Activated T-helper 2 cell treated with anti-CD3 and anti-CD28 coated beads, Interferon-gamma antibody, Interleukin-2, Interleukin-4, amounts not matched to agents 10 μg/mL and 5 μg/mL and 100 μg/mL, durations not matched to agents 14 hours and 24 hours and 36 hours (primary cell): ENCODE measurements around the gene RND3. TPM values are rescaled to one million over a fixed set of nuclear protein-coding genes. Genes with fewer than 3 reads are reported as not detected.

ENCODE experiments used
- DNase-seq: peaks from one replicate; pipeline ENCODE4 v3.0.0; 2021; ENCODE audit warnings: low spot score
- H3K27ac Mint-ChIP-seq: one replicate; pipeline ENCODE4 v1.8.0; 2021; ENCODE audit warnings: mixed read lengths
- H3K27me3 Mint-ChIP-seq: one replicate; pipeline ENCODE4 v1.8.0; 2021; ENCODE audit warnings: low read depth, mixed read lengths
- H3K36me3 Mint-ChIP-seq: one replicate; pipeline ENCODE4 v1.8.0; 2021; ENCODE audit warnings: low read depth, mixed read lengths
- H3K4me1 Mint-ChIP-seq: one replicate; pipeline ENCODE4 v1.8.0; 2021; ENCODE audit warnings: low read depth, mixed read lengths
- H3K4me3 Mint-ChIP-seq: one replicate; pipeline ENCODE4 v1.8.0; 2021; ENCODE audit warnings: low read depth, mild to moderate bottlenecking, moderate library complexity, mixed read lengths
- H3K9me3 Mint-ChIP-seq: one replicate; pipeline ENCODE4 v1.8.0; 2021; ENCODE audit warnings: mixed read lengths
- intact Hi-C: fragments of 100-400 bp; cut with micrococcal nuclease; formaldehyde crosslinking; loops from one replicate; pipeline ENCODE4 v1.15.1; 2023
- total RNA-seq: library from RNA; stranded (reverse); gene quantifications from 2 replicates; pipeline ENCODE4 v1.2.3, GENCODE V29; 2022

The RND3 gene
- total RNA-seq, 1 donor from 2014 or later = not detected

DNA sequence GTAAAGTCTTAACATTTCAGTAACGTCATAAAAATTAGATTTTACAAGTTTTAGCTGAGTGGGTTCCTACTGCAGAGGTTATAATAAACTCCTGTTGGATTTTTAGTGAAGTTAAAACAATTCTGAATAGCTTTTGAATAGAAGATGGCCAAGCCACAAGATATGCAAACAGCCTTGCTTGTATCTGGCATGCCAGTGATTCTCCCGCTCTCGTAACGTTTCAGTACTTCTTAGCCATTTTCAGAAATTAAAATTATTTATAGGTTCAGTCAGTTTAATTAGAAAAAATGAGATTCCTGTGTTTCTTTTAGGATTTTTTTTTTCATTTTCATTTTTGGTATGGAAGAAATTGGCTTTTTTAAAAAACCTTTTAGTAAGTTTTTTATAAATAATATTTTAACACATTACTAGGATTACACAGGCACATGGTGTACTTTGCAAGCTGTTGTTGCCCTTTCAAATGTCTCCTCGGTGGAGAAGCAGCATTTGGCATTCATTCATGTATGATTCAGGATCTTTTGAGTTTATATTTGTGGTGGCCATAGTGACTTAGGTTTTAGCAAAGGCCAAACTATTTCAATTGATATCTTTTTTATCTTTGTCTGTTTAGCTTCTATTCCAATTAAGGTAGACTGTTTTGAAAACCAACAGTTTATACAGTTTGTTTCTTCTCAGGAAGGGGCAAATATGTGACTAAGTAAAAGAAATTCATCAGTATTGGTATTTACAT lies 30.6 kb upstream of the RND3 start:
- intact Hi-C loops = no loop called here
- Mint-ChIP-seq H3K36me3 (no peaks in the 10 kb centered on the region), H3K4me1 (no peaks in the 10 kb centered on the region), H3K27me3 (no peaks in the 10 kb centered on the region), H3K4me3 (no peak overlapping the region), H3K27ac (no peak overlapping the region), H3K9me3 (no peaks in the 10 kb centered on the region)
- DNase-seq = no peak

GRCh38 chr2:150513647-150514046 lies 26.2 kb upstream of the RND3 start:
- intact Hi-C loops = no loop called here
- Mint-ChIP-seq H3K4me1 (no peaks in the 10 kb centered on the region), H3K36me3 (no peaks in the 10 kb centered on the region), H3K4me3 (no peak overlapping the region), H3K27me3 (no peaks in the 10 kb centered on the region), H3K27ac (no peak overlapping the region), H3K9me3 (no peaks in the 10 kb centered on the region)
- DNase-seq = no peak

- Mint-ChIP-seq H3K27ac (no peak overlapping the region), H3K27me3 (no peaks in the 10 kb centered on the region), H3K4me3 (no peak overlapping the region), H3K9me3 (no peaks in the 10 kb centered on the region), H3K36me3 (no peaks in the 10 kb centered on the region), H3K4me1 (no peaks in the 10 kb centered on the region)
- DNase-seq = no peak
- intact Hi-C loops = no loop called here
Measured at GRCh38 chr2:150508497-150509137, 21.1 kb upstream of the RND3 start.

DNA sequence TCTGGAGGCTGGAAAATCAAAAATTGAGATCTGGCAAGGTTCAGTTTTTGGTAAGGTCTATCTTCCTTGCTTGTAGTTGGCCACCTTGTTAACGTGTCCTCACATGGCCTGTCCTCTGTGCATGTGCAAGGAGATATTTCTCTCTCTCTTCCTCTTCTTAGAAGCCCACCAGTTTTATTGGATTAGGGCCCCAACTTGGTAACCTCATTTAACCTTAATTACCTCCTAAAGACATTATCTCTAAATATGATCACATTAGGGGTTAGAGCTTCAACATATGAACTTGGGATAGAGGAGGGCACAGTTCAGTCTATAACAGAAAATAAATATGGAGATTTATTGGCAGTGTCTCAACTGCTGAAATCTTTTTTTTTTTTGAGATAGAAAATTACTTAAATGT lies 19.6 kb upstream of the RND3 start:
- H3K36me3 Mint-ChIP-seq = no peaks in the 10 kb centered on the region
- no peak for DNase-seq
- H3K4me1 Mint-ChIP-seq = no peaks in the 10 kb centered on the region
- no peak overlapping the region for H3K4me3 Mint-ChIP-seq
- intact Hi-C loops = no loop called here
- no peaks in the 10 kb centered on the region for H3K9me3 Mint-ChIP-seq
- no peak overlapping the region for H3K27ac Mint-ChIP-seq
- no peaks in the 10 kb centered on the region for H3K27me3 Mint-ChIP-seq

DNA sequence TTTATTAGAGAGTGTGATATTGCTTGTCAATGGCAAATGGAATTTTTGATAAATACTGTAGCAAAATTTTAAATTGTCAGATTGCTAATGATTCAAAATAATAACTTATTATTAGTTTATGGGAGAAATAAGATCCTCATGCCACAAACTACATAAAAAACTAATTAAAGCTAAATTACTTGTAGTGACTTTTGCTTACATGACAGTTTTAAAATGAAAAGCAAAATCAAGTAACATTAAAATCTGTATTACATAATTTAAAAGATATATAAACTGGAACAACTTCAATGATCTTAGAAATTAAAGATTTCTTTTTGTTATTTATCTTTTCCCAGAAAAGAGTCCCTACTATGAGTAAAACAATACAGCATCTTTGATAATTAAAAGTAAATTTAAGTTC lies 17.7 kb upstream of the RND3 start:
- Mint-ChIP-seq H3K9me3 (no peaks in the 10 kb centered on the region), H3K4me3 (no peak overlapping the region), H3K4me1 (no peaks in the 10 kb centered on the region), H3K27ac (no peak overlapping the region), H3K36me3 (no peaks in the 10 kb centered on the region), H3K27me3 (no peaks in the 10 kb centered on the region)
- intact Hi-C loops = no loop called here
- no peak for DNase-seq

GRCh38 chr2:150495993-150496627 lies 8.6 kb upstream of the RND3 start:
- Mint-ChIP-seq H3K27me3 (no peaks in the 10 kb centered on the region), H3K4me1 (no peaks in the 10 kb centered on the region), H3K4me3 (no peak overlapping the region), H3K9me3 (no peaks in the 10 kb centered on the region), H3K36me3 (no peaks in the 10 kb centered on the region), H3K27ac (no peak overlapping the region)
- intact Hi-C loops = no loop called here
- DNase-seq = no peak

- no peaks in the 10 kb centered on the region for H3K4me1 Mint-ChIP-seq
- no peak overlapping the region for H3K4me3 Mint-ChIP-seq
- H3K27me3 Mint-ChIP-seq = peaks cover 2% of the 10 kb centered on the region
- no peak overlapping the region for H3K27ac Mint-ChIP-seq
- H3K9me3 Mint-ChIP-seq = no peaks in the 10 kb centered on the region
- H3K36me3 Mint-ChIP-seq = no peaks in the 10 kb centered on the region
- DNase-seq = no peak
- intact Hi-C loops = no loop called here
Measured at GRCh38 chr2:150495001-150495400, 7.5 kb upstream of the RND3 start.

GRCh38 chr2:150494234-150494945 lies 6.9 kb upstream of the RND3 start:
- intact Hi-C loops = no loop called here
- Mint-ChIP-seq H3K36me3 (no peaks in the 10 kb centered on the region), H3K9me3 (no peaks in the 10 kb centered on the region), H3K4me1 (no peaks in the 10 kb centered on the region), H3K27ac (no peak overlapping the region), H3K27me3 (peaks cover 2% of the 10 kb centered on the region), H3K4me3 (no peak overlapping the region)
- DNase-seq = no peak

DNA sequence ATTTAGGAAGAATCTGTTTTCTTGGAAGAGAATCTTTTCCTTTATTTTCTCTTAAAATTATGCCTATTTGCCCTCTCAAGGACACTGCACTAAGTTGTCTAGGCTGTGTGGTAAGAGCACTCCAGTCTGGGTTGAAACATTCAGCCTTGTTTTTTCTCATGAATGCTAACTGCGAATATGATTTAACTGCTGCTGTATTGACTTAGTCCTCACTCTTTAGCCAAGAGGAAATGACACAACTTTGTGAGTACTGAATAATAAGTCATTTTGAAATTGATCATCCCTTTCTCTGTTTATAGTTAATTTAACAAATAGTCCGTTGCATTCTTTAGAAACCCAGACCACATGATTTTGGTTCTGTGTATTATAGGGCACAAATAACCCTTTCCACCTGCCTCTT lies 4.5 kb upstream of the RND3 start:
- Mint-ChIP-seq H3K27ac (no peak overlapping the region), H3K4me1 (peaks cover 2% of the 10 kb centered on the region), H3K36me3 (no peaks in the 10 kb centered on the region), H3K9me3 (no peaks in the 10 kb centered on the region), H3K4me3 (no peak overlapping the region), H3K27me3 (peaks cover 10% of the 10 kb centered on the region)
- intact Hi-C loops = no loop called here
- no peak for DNase-seq

DNA sequence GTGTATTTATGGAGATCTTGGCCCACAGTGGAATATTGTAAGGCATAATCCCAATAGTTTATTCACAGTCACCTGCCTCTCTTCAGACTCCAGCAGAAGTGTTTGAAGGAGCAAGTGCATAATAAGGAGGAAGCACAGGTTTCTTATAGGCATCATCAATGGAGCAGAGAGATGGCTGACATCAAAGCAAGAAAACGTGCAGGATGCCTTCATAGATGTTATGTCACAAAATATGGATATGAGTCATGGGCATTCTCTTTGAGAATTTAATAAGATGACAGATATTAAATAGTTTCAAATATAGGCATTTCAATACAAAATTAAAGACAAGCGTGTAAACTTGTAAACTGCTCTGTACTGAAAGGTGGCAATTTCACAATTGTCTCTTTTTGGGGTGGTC lies 4.0 kb upstream of the RND3 start:
- H3K36me3 Mint-ChIP-seq = no peaks in the 10 kb centered on the region
- intact Hi-C loops = no loop called here
- no peak overlapping the region for H3K4me3 Mint-ChIP-seq
- H3K27ac Mint-ChIP-seq = no peak overlapping the region
- H3K9me3 Mint-ChIP-seq = no peaks in the 10 kb centered on the region
- DNase-seq = no peak
- H3K4me1 Mint-ChIP-seq = peaks cover 7% of the 10 kb centered on the region
- peaks cover 15% of the 10 kb centered on the region for H3K27me3 Mint-ChIP-seq

GRCh38 chr2:150490466-150490865 lies 3.0 kb upstream of the RND3 start:
- intact Hi-C loops = no loop called here

GRCh38 chr2:150486539-150487484 lies 655 bp downstream of the RND3 start:
- Mint-ChIP-seq H3K36me3 (no peaks in the 10 kb centered on the region), H3K4me1 (peaks cover 12% of the 10 kb centered on the region), H3K27ac (no peak overlapping the region), H3K4me3 (peak overlapping the region; percentile 48), H3K9me3 (no peaks in the 10 kb centered on the region), H3K27me3 (peaks cover 46% of the 10 kb centered on the region)
- DNase-seq = no peak
- intact Hi-C loops = loop anchor here (1.0 kb wide), 1 partner anchor 890 kb away; no protein-coding TSS in a partner anchor

More at GRCh38 chr2:150490466-150490865, 3.0 kb upstream of the RND3 start:
- Mint-ChIP-seq H3K4me1 (peaks cover 12% of the 10 kb centered on the region), H3K9me3 (no peaks in the 10 kb centered on the region), H3K27me3 (peaks cover 23% of the 10 kb centered on the region), H3K27ac (no peak overlapping the region), H3K36me3 (no peaks in the 10 kb centered on the region), H3K4me3 (no peak overlapping the region)
- no peak for DNase-seq
